Fibroblast of the aortic adventitia (primary cell): ENCODE results near the gene HMCN2. TPM values are rescaled to one million over a fixed set of nuclear protein-coding genes. Genes with fewer than 3 reads are reported as not detected.

Source experiments
- DNase-seq: peaks from one replicate; pipeline ENCODE4 v3.0.0-alpha.2; 2010; ENCODE audit warnings: low read depth
- H3K4me3 ChIP-seq: 2 replicates; pipeline ENCODE4 v1.5.1; 2011; ENCODE audit warnings: low read depth, mild to moderate bottlenecking, control low read depth, low read length, moderate library complexity
- total RNA-seq: library from RNA; depleted of rRNA; stranded (reverse); fragments of >200 nt; gene quantifications from 2 replicates; pipeline ENCODE4 v1.2.3, GENCODE V29; 2012; ENCODE audit warnings: low replicate concordance
- TF ChIP-seq, protein P1 (sequence below): IDR thresholded peaks from 2 replicates; pipeline ENCODE4 v1.5.1; 2011; ENCODE audit warnings: mild to moderate bottlenecking, low read length, control low read depth, inconsistent platforms; ENCODE audit not compliant: insufficient read depth

Gene HMCN2
- total RNA-seq, 1 donor: not detected

DNA sequence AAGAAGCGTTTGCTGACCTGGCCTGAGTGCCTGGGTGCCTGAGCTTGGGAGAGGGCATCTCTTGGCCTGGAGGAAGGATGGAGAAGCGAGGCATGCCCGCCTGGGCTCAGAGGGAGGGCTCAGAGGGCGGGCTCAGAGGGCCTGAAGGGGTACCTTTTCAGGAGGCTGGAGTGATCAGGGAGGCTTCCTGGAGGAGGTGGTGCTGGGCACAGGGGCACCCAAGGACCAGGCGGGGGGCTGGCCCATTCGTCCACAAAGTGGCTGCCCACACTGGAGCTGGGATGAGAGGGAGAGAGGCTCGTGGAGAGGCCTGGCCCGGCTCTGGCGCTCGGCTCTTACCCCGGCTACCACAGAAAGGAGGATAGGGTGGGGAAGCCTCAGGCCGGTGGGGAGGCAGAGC, 212.0 kb downstream of the HMCN2 start:
- TF ChIP-seq, protein P1, sequence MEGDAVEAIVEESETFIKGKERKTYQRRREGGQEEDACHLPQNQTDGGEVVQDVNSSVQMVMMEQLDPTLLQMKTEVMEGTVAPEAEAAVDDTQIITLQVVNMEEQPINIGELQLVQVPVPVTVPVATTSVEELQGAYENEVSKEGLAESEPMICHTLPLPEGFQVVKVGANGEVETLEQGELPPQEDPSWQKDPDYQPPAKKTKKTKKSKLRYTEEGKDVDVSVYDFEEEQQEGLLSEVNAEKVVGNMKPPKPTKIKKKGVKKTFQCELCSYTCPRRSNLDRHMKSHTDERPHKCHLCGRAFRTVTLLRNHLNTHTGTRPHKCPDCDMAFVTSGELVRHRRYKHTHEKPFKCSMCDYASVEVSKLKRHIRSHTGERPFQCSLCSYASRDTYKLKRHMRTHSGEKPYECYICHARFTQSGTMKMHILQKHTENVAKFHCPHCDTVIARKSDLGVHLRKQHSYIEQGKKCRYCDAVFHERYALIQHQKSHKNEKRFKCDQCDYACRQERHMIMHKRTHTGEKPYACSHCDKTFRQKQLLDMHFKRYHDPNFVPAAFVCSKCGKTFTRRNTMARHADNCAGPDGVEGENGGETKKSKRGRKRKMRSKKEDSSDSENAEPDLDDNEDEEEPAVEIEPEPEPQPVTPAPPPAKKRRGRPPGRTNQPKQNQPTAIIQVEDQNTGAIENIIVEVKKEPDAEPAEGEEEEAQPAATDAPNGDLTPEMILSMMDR: no peak
- H3K4me3 ChIP-seq: no peak overlapping the region
- no peak for DNase-seq

DNA sequence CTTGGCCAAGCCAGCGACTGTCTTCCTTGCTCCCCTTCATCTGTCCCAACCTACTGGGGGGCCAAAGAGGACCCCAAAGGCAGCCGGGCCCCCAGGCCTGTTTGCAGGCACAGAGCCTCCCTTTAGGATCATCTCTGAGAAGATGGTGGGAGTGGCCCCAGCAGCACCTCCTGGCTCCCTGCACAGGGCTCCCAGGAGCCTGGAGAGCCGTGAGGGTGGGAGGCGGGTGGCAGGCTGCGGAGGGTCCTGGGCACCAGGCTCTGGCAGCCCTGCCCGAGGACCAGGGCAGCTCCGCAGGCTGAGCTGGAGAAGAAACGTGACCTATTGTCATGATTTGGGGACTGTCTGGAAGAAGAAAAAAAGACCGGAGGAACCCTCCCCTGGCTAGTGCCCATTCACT, 212.6 kb downstream of the HMCN2 start:
- TF ChIP-seq, protein P1: no peak
- DNase-seq: no peak
- no peak overlapping the region for H3K4me3 ChIP-seq

DNA sequence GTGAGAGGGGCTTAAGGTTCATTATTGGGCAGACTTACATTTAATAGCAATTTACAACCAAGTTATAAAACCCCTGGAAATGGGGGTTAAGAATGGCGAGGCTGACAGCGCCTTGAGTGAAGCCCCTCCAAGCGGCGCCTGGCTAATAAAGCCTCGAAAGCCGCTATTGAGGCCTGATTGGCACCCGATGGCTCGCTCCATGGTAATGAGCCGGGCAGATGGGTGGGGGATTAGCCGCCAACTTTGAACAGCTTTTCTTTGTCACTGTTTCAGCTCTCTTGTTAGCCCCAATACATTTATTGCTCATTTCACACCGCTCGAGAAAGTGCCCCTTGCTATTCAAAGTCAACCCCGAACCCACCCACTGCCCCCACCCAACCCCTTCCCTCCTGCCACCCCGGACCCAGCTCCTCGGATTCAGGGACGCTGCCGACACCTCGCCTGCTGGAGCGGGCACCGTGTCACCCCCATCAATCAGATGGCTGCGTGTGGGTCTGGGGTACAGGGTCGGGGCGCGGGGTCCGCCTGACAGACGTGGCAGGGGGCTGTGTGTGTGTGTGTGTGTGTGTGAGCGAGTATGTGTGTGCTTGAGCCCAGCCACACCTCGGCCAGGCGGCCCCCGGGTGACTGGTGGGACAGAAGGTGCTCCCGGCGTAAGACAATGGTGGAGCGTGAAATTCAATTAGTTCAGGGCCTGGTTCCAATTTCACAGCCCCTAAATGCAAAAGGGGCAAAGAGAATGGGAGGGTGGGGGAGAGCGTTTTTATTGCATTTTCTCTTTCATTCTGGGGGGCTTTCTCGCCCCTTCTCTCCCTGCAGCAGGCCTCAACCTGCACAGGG, 213.4 kb downstream of the HMCN2 start:
- no peak for DNase-seq
- TF ChIP-seq, protein P1: no peak
- no peak overlapping the region for H3K4me3 ChIP-seq

DNA sequence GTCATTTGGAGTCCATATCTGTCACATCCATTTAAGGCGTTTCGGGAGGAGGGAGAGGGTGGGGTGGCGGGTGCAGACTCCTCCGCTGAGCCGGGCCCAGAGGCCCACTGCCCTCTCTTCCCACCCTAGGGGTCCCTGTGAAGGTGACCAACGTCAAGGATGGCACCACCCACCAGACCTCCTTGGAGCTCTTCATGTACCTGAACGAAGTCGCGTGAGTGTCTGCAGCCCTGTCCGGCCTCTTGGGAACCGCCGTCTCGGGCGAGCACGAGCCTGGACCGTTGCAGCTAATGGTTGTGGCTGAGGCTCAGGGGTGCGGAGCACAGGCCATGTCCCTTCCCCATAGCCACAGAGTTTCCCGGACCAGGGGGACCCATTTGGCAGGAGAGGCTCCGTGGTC, 214.0 kb downstream of the HMCN2 start:
- DNase-seq: no peak
- TF ChIP-seq, protein P1: no peak
- H3K4me3 ChIP-seq: no peak overlapping the region

DNA sequence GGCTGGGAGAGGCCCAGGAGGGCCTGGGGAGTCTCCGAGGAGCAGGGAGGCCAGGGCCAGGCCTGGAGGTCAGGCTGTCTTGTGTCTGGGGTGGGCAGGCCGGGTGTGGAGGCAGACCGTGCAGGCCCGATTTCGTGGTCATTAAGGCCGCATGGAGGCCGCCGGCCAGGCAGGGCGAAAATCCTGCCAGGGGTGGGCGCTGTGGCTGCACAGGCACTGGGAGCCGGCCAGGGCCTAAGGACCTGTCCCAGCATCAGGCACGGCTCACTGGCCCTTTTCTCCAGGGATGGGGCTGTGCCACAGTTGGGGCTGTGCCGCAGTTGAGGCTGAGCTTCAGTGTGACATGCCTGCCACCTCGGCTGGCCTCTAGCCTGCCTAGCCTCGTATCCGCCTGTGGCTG, 215.1 kb downstream of the HMCN2 start:
- DNase-seq: no peak
- TF ChIP-seq, protein P1: no peak
- H3K4me3 ChIP-seq: no peak overlapping the region

DNA sequence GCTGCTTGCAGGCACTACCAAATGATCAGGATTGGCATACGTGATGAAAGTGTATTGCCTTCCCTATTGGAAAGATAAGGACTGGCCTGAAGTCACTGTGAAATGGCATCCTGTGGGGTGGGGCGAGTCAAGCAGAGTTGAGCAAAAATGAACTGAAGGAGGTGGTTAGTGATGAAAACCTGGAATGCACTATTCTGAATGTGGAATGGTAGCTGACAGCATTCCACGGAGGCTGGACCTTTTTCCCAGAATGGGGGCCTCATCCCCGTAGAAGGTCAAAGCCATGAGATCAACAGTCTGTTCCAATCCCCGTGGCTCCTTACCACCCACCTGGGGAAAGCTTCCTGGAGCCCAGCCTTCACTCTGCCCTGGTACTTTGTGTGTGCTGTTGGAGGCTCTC, 216.9 kb downstream of the HMCN2 start:
- TF ChIP-seq, protein P1: no peak
- H3K4me3 ChIP-seq: no peak overlapping the region
- DNase-seq: no peak
